DMS153 treated with DMSO at 0.1 percent for 48 hours (cell line): ENCODE measurements around the gene BCL11A.
A peak's percentile ranks its signal among the peaks of the same experiment; 100 is the strongest.

Source experiments
- DNase-seq: peaks from one replicate; lab custom pipeline; 2025; ENCODE audit not compliant: unreplicated experiment; lab: John Stamatoyannopoulos, UW

Gene BCL11A

DNA sequence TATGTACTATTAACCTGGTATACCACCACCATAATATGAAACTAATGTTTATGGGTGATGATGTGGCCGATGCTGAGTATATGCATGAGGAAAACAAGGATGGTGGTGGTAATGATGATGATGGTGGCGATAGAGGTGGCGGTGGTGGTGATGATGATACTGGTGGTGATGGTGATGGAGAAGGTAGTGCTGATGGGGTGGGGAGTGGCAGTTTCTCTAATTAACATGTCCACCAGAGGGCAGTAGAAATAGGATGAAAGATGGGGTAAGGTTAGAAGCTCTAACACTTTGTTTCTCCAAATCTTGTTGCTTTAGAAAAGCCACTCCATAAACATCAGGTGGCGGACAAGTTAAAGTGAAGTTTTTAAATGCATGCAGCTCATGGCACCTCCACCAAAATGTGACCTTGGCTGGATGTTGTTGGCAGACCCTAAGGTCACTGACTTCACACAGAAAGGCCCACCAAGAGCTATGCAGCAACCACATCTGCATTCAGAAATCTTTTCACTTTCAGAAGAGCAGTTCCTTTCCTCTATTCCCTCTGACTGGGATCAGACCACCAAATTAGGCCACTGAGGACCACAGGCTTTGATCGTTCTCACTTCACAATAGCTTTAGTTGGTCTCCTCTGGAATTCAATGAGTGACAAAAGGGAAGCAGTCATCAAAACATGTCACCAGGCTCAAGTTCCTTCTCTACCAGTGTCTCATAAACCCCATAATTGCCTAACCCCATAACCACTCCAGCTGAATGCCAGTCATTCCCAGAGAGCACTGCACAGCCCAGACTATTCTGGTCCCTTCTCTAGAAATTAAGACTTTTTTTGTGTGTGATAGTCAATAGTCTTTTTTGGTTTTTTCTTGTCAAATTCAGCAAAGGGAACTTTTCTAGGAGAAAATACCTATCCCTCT is 7.5 kb upstream of the BCL11A start:
- peak; percentile 21 for DNase-seq

DNA sequence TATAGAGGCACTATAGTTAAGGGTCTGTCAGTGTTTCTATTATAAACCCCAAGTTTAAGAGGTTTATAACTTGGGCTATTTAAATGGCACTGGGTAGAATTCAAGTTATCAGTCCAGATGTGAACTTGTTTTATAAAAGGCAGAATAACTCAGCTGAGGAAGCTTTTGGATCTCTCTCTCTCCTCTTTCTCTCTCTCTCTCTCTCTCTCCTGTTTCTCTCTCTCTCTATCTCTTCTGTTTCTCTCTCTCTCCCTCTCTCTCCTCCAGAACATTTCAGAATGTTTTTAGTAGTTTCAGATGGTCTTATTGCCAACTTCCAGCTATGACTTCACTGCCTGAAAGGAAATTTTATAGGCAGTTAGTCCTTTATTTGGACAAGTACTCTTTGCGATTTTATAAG is 6.4 kb upstream of the BCL11A start:
- DNase-seq = no peak

DNA sequence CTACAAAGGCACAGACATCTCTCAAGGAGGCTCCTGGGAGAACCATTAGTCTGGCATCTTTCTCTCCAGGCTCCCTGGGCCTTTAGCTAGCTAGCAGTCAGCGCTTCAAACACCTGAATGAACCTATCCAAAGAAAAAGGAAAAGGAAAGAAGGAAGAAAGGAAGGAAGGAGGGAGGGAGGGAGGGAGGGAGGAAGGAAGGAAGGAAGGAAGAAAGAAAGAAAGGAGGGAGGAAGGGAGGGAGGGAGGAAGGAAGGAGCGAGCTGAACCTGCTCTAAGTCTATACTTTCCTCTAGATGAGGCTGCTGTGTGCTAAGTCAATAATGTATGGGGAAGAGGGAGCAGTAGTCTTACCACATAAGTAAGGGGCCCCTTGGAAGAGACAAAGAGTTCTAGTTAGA is 5.1 kb upstream of the BCL11A start:
- DNase-seq = no peak

DNA sequence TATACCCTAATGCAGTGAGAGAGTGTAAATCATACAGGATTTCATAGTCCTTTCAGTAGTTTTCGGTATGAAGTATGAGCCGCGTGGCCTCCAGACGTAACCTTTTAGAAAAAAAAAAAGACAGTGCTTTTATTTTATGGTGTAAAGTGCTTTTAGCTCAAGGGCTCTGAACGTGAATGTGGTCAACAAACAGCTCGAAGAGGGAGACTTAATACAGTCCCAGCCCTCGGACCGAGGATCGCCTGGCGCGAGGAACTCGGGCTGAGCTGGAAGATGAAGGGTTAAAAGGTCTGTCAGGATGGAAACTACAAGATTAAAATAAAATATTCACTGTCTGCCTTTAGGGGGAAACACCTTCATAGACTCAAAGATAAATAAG is 4.0 kb upstream of the BCL11A start:
- no peak for DNase-seq

DNA sequence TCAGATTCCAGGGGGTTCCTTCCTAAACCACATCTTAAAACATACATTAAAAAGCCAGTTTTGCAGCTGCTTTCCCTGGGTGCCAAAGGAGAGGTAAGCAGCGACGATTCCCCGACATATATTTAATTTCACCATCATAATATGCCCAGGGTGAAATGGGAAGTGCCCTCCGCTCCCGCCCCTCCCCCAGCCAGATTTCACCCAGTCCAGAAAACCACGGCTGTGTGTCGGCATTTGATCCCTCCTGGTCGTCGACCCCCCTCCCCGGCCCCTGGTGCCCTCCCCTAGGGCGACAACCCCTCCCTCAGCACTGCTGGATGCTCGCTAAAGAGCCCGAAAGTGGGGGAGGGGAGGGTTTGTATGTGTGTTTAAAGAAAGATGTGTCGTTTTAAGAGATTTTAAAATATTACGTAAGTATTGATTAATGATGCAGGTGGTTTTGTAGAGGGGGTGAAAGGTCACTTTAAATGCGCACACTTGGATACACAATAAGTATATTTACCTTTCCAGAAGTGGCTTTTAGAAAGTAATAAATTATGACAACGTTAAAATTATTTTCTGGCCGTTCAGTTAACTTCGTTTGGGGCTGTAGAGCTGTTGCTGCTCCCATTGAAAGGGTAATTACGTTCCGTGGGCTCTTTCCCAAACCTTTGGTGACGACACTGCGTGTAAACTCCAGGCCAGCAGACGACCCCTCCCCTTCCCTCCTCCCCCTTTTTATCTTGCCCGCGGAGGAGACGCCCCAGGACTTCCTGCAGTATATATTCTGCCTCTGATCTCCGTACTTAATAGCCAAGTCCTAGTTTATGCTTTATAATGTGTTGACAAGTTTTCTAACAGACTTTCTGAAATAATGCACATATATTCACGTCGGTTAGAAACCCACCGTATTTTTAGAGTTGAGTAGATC is 3.4 kb upstream of the BCL11A start:
- DNase-seq = no peak

DNA sequence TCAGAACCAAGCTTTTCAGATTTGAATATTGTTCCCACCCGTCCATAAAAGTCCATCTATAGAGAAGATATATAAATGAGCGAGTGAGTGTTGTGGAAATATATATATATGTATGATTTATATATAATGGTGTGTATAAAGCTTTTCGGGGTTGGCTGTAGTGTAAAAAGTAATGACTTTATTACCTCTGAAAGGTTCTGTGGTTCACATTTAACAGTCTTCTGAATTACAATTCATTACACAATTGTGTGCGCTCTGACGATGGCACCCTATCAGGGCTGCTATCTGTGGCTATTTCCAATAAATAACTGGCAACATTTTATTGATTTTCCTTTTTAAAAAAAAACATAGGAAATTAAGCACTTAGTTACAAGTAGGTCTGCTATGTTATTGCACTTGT is 2.7 kb upstream of the BCL11A start:
- no peak for DNase-seq

DNA sequence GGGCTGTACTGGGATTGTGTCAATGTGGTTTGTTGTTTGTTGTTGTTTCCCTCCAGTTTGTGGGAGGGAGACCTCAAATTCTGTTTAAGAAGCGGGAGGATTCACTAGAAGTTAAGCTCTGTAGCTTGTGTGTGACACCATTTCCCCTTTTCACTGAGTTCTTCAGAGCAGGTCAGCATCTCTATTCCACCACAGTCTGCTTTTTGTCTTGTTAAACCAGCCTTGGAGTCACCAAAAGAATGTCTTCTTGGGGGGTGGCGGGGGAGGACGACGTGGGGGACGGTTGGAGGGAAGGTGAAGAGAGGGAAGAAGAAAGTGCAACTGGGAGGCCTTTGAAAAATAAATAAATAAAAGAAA is 2.3 kb upstream of the BCL11A start:
- DNase-seq = no peak

DNA sequence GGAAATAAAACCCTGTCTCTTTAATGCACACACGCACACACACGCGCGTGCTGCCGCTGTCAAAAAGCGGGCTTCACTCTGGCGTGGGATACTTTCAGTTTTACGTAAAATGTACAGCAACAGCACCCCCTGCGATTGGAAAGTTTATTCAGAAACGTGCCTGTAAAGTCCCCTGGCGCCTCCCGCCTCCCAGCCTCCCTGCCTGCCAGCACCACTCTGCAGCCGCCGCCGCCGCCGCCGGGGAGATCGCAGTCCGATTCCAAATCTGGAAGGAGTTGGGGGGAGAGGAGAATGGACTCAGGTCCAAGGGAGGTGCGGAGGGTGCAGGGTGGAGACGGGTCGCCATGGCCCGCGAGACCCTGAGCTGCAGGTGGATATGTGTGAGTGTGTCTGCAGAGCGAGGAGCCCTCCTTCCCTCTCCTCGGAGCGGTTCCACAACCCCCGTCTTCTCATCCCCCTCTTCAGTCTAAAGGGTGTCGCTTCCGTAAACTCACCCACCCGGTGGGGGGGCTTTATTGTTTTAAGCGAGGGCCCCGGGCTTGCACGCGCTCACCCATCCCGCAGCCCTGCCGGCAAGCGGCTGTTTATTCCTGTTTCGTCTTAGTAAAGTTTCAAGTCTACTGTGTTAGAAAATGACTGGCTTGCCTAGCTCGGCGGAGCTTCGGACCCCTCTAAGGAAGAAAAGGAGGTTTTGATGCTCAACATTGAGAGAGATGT is 1.8 kb upstream of the BCL11A start:
- DNase-seq = peak; percentile 46

DNA sequence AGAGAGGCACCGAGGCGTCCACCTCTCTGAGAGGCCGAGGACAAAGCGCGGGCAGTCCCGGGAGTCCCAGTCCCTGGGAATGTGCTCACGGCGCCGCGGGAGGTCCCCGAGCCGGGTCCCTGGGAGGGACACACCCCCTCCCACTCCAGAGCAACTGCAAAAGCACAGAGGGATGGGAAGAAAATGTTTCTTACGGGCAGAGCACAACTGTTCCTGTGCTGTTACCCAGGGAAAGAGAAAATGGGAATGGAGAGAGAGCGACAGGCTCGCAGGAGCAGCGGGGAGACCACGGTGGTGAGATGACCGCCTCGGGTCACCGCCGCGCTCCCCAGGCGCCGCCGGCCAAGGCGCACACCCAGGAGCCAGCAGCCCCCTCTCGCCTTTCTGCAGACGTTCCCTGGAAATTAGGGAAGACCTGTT is 1.2 kb upstream of the BCL11A start:
- no peak for DNase-seq

DNA sequence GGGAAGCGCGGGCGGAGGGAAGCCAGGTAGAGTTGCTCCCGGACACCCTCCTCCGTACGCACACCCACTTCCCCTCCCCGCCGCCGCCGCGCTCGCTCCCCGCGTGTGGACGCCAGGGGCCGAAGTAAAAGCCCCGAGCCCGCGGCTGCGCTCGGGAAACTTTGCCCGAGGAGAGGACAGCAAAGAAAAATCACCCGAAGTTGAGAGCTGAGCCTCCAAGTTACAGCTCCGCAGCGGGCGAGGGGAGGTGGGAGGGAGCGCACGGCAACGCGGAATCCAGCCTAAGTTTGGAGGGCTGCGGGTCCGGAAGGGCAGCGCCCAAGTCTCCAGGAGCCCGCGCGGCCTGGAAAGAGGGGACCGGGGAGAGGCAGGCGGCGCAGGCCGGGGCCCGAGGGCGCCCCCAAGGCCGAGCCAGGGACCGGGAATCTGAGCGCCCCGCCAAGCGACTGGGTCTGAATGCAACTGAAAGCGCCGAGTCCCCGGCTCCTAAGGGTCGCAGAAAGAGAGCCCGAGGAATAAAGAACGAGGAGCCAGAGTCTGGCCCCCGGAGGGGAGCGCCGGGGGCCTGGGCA is 706 bp upstream of the BCL11A start:
- no peak for DNase-seq

DNA sequence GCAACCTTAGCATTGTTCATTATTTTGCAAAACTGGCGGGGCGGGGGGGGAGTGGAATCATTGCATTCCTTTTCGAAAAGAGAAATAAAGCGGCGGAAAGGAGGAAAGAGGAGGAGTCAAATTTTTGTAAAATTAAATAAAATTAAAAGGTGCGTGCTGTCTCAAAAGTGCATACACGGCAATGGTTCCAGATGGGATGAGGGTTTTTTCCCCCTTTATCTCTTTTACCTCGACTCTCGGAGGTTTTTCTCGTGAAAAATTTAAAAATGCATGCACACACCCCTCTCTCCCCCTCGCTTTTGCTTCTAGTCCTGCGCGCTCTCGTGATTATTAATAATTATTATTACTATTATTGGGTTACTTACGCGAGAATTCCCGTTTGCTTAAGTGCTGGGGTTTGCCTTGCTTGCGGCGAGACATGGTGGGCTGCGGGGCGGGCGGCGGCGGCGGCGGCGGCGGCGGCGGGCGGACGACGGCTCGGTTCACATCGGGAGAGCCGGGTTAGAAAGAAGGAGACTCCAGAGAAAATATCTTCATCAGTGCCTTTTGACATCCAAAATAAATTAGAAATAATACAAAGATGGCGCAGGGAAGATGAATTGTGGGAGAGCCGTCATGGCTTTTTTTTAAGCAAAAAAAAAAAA is 481 bp downstream of the BCL11A start:
- no peak for DNase-seq

DNA sequence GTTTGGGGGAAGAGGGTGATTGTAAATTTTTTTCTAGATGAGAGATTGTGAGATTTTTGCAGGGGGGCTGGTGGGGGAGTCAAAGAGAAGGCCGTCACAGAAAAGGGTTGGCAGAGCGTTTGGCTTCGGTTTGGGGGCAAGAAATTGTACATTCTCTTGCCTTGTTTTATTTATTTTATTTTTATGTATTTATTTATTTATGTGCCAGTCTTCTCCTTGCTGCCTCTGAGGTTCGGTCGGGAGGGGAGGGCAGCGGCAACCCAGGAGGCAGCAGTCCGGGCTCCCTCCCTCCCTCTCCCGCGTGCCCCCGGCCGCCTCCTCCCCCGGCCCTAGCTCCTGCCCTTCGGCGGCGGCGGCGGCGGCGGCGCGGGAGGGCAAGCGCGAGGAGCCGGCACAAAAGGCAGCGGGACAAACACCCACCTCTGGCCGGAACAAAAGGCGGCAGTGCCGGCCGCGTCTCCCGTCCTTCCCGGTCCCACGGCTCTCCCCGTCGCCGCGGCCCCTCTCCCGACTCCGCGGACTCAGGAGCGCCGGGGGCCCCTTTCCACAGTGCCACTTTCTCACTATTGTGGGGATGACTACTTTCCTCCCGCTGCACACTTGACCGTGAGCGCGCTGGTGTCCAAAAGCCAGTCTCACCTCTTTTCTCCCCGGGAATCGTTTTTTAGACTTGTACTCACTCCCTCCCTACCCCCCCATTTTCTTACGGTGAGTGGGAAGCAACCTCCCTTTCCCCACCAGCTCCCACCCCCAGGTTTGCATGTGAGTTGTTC is 1.2 kb downstream of the BCL11A start:
- DNase-seq = no peak

DNA sequence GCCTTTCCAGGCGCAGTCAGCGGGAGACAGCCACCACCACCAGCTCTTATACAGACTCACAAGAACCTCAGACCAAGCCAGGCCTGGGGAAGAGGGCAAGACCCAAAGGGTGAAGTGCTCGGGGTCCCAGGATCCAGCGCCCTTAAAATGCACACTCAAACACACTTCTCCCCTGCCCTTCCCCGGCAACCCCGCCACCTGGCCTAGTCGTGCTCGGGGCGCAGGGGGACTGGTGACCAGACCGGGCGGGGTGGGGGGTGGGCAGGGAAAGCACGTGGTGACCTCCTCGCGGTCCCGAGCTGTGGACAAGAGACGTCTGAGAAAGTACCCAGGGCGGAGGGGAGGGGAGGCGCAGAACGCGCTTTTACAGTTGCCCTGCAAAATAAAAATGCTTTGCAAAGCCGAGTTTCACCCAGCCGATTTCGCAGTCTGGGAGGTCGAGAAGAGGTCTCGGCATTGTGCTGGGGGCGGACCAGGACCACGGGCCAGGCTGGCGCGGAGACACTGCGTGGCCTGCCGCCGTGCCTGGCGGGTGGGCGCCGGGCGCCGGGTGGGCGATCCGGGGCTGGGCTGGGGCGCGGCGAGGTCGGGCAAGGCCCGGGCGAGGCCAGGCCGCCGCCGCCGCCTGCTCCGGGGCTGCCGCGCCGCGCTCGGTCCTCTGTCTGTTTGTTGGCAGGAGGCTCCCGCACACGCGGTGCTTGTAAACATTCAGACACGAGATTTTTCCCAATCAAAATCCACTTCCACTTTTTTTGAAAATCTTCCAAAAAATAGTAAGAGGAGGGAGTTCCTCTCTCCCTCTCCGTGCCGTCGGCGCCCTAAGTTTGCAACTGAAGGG is 2.0 kb downstream of the BCL11A start:
- DNase-seq = peak; percentile 52

DNA sequence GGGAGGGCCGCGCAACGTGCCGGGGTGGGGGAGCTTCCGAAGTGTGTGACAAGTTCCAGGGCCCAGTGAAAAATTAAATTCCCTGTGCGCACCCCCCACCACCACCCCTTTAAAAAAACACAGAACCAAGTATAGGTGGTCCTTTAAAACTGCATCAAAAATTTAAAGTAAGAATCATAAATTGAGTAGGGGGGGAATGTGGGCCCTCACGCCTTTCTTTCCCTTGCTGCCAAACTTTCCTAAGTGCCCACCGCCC is 2.5 kb downstream of the BCL11A start:
- DNase-seq = no peak

DNA sequence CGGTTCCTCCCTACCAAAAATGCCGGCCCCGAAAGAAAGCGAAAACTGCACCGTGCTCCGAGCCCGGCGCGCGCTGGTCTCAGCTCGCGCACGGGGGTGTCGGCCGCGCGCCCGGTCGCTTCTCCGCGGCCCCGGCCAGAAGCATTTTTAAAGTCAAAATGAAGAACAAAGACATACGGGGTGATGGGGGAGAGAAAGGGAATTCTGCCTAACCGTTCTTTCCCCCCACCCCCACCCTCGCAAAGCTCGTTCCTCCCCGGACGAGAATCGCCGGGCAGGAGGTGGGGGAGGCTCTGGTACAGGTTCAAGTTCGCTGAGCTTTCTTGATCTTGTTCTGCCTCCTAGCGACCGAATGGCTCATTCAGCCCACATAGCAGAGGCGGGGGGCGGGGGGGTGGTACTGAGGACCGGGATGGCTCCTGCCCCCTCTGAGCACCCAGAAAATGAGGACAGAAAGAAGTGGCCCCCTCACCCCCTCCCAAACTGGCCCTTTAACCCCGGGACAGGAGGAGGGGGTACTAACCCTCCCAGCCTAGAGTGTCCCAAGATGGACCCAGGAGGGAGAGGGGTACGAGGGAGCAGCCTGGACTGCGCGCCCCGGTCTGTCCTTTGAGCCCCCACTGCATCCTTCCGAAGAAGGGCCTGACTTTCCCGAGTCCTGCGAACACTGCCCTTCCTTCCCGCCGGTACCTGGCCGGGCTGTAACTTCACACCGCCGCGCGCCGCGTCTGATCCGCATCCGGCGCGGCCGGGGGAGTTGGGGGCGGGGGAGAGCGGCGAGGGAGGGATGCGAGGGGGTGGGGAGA is 3.1 kb downstream of the BCL11A start:
- DNase-seq = peak; percentile 80

DNA sequence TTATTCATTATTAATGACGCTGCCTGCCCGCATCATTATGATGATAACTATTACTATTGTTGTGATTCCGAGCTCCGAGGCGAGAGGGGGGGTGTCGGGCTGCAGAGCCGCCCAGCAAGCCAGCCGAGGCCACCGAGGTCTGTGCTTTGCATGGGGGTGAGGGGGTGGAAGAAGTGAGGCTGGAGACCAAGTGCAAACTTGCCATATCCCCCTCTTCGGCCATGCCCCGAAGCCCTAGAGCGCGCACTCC is 3.6 kb downstream of the BCL11A start:
- no peak for DNase-seq

DNA sequence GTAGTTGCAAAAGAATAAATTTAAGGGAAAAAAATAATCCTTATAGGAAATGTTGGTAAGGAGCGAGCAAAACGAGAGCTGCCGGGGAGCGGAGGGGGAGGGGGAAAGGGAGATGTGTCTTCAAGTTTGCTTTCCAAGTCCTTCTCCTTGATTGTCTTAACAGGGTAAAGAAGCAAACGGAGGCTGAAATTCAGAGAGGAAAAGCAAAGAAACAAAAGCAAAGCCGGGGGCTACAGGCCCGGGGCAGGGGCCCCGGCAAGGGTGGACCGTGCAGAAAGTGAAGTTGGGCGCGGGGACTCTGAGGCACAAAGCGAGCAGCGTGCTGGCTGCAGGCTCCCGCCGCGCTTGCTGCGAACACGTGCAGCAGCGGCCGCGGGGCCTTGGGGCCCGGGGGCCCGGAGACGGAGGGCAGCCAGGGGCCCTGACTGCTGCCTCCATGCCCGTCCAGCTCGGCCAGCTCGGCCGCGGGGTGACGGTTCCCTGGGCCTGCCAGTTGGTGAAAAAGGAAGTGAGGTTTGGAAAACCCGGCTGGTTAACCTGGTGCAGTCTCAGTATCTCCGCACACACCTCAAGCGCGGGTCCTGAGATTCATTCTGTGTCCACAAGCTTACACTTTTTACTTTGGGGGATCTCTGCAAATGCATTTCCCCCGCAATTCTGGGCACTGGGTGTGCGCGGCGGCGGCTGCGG is 4.1 kb downstream of the BCL11A start:
- DNase-seq = peak; percentile 77

DNA sequence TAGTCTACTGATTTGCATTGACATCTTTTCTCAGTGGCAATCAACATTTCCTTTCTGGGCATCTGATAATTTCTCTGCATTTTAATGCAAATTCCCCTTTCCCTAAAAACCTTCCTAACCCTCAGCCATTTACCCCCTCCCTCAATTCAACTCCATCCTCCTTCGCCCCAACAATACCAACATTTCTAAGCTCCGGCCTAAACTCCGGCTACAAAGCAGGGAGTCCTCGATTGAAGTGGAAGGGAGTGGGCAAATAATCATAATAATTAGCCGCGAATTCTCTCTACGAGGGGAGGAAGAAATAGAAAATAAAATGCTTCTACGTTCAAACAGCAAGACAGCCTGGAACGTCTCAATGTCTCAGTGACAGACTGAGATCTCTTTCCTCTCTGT is 4.6 kb downstream of the BCL11A start:
- no peak for DNase-seq
